Peyer's patch (tissue), 4 donors: Measurements from ENCODE around the gene ENPEP.

ENCODE experiments used
- POLR2A ChIP-seq, 2 donors: fragments of 450-650 bp; IDR thresholded peaks; one replicate each; pipeline ENCODE4 v1.5.1; 2017; ENCODE audit warnings: antibody characterized with exemption in 2 of 2, mild to moderate bottlenecking in 2 of 2, moderate library complexity in 2 of 2
- TF ChIP-seq, protein P1 (sequence below), 6 experiments: fragments of 450-650 bp in 4 of 6; fragments of 200-600 bp in 2 of 6; sonication (generic) in 1 of 6; IDR thresholded peaks; one replicate each; pipeline ENCODE4 v1.5.1; 2017 to 2019; ENCODE audit warnings: antibody characterized with exemption in 6 of 6, mild to moderate bottlenecking in 3 of 6, moderate library complexity in 1 of 6

- TF ChIP-seq, protein P1, sequence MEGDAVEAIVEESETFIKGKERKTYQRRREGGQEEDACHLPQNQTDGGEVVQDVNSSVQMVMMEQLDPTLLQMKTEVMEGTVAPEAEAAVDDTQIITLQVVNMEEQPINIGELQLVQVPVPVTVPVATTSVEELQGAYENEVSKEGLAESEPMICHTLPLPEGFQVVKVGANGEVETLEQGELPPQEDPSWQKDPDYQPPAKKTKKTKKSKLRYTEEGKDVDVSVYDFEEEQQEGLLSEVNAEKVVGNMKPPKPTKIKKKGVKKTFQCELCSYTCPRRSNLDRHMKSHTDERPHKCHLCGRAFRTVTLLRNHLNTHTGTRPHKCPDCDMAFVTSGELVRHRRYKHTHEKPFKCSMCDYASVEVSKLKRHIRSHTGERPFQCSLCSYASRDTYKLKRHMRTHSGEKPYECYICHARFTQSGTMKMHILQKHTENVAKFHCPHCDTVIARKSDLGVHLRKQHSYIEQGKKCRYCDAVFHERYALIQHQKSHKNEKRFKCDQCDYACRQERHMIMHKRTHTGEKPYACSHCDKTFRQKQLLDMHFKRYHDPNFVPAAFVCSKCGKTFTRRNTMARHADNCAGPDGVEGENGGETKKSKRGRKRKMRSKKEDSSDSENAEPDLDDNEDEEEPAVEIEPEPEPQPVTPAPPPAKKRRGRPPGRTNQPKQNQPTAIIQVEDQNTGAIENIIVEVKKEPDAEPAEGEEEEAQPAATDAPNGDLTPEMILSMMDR (IDR thresholded peaks at IDR 0.05): no peak
- TF ChIP-seq POLR2A (IDR thresholded peaks at IDR 0.05): no peak
Measured at GRCh38 chr4:110489901-110490508, 14.1 kb downstream of the ENPEP start.
